GM12873 (cell line): ENCODE measurements around the gene SULT1A3.
"Not testable (repeated sequence)": the region's sequence is repeated elsewhere in the genome, so short reads cannot be mapped to it uniquely, and the experiment has no call there.

Experiments
- TF ChIP-seq, protein P1 (sequence below): IDR thresholded peaks from 2 replicates; pipeline ENCODE4 v1.5.1; 2012; ENCODE audit warnings: low read depth, mild to moderate bottlenecking, moderate library complexity, low read length, control low read depth; ENCODE audit not compliant: insufficient read depth; ENCODE audit errors: missing control alignments

Gene SULT1A3

DNA sequence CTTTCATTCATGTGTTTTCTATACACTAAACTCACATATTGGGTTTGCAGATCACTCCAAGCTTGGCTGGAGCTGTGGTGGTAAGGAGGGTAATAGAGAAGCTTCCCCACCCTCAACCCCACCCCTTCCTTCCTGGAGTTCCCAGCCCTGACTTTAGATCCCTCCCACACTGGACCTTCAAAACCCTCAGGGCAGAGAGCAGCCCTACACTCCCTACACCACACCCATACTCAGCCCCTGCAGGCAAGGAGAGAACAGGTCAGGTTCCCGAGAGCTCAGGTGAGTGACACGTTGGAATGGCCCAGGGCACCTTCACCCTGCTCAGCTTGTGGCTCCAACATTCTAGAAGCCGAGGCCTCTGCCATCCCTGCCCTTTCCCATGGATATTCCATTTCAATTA is at the start of gene SULT1A3:
Gene SULT1A3, plus strand, starts transcription at position 207 of the 400 bp plus-strand sequence. CDS start 1,474 bp downstream, outside the sequence.
- TF ChIP-seq, protein P1, sequence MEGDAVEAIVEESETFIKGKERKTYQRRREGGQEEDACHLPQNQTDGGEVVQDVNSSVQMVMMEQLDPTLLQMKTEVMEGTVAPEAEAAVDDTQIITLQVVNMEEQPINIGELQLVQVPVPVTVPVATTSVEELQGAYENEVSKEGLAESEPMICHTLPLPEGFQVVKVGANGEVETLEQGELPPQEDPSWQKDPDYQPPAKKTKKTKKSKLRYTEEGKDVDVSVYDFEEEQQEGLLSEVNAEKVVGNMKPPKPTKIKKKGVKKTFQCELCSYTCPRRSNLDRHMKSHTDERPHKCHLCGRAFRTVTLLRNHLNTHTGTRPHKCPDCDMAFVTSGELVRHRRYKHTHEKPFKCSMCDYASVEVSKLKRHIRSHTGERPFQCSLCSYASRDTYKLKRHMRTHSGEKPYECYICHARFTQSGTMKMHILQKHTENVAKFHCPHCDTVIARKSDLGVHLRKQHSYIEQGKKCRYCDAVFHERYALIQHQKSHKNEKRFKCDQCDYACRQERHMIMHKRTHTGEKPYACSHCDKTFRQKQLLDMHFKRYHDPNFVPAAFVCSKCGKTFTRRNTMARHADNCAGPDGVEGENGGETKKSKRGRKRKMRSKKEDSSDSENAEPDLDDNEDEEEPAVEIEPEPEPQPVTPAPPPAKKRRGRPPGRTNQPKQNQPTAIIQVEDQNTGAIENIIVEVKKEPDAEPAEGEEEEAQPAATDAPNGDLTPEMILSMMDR = not testable (repeated sequence)

DNA sequence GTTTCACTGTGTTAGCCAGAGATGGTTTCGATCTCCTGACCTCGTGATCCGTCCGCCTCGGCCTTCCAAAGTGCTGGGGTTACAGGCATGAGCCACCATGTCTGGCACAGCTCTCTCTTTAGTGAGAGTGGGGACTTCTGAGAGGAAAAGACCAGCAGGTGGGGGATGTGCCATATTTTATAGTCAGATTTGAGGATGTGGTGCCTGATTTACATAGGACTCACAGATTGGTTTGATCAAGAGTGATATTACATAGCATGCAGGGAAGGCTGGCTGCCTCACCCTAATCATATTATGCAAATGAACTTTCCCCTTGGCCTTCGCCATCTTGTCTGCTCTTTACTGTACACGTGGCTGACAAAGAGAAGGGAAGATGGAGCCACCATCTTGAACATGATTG is 48.0 kb upstream of the SULT1A3 start:
- TF ChIP-seq, protein P1 = no peak

DNA sequence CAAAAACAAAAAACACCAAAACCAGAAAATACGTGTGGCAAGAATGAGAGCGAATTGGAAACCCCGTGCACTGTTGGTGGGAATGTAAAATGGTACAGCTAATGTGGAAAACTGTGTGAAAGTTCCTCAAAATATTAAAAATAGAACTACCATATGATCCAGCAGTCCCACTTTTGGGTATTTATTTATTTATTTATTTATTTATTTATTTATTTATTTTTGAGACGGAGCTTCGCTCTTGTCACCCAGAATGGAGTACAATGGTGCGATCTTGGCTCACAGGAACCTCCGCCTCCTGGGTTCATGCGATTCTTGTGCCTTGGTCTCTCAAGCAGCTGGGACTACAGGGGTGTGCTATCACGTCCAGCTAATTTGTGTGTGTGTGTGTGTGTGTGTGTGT is 46.5 kb upstream of the SULT1A3 start:
- TF ChIP-seq, protein P1 = no peak

DNA sequence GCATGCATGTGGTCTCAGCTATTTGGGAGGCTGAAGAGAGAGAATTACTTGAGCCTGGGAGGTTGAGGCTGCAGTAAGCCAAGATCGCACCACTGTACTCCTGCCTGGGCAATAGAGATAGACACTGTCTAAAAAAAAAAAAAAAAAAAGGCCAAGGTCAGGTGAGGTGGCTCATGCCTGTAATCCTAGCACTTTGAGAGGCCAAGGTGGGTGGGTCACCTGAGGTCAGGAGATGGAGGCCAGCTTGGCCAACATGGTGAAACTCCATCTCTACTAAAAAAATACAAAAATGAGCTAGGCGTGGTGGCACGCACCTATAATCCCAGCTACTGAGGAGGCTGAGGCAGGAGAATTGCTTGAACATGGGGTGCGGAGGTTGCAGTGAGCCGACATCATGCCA is 43.9 kb upstream of the SULT1A3 start:
- TF ChIP-seq, protein P1 = no peak

DNA sequence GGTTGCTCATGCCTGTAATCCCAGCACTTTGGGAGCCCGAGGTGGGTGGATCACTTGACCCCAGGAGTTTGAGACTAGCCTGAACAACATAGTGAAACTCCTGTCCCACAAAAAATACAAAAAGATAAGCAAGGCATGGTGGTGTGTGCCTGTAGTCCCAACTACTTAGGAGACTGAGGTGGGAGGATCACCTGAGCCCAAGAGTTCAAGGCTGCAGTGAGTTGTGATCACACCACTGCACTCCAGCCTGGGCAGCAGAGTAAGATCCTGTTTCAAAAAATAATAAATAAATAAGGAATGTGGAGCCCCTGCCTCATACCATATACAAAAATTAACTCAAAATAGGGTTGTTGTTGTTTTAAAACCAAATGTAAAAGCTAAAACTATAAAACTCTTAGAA is 41.8 kb upstream of the SULT1A3 start:
- TF ChIP-seq, protein P1 = no peak

DNA sequence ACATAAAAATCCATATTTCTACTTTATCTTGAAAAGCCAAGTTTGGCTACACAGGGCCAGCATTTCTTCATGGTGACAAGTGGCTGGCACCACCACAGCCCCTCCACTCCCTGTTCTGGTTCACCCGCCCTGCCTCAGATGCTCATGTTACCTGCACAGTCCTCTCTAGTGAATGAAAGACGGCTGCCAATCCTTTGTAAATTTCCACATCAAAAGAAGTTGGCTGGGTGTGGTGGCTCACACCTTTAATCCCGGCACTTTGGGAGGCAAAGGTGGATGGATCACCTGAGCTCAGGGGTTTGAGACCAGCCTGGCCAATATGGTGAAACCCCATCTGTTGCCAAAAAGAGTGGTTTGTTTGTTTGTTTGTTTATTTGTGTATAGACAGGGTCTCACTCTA is 35.5 kb upstream of the SULT1A3 start:
- TF ChIP-seq, protein P1 = no peak

DNA sequence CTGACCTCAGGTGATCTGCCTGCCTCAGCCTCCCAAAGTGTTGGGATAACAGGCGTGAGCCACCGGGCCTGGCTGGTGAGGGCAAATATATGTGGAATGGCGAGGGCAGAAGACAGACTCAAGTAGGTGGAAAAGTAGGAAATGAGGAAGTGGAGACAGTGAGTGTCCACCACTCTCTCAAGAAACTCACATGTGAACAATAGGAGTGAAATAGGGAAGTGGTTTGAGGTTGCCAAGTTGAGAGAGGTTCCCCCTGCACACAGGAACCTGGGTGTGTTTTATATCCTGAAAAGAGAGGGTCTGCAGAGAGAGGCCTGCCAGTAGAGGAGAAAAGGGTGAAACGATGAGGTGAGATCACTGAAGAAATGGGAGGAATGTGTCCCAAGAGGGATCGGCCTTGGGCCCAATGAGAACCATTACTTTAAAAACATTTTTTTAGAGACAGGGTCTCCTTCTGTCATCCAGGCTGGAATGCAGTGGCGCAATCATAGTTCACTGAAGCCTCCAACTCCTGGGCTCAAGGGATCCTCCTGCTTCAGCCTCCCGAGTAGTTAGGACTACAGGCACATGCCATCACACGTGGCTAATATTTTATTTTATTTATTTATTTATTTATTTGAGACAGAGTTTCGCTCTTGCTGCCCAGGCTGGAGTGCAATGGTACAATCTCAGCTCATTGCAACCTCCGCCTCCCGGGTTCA is 32.7 kb upstream of the SULT1A3 start:
- TF ChIP-seq, protein P1 = no peak
